Fibroblast of peridontal ligament (primary cell): ENCODE measurements around the gene PBRM1.
A peak's percentile ranks its signal among the peaks of the same experiment; 100 is the strongest.

Experiments used
- DNase-seq: peaks from one replicate; pipeline ENCODE4 v3.0.0-alpha.2; 2010; ENCODE audit errors: extremely low read depth

Gene PBRM1

DNA sequence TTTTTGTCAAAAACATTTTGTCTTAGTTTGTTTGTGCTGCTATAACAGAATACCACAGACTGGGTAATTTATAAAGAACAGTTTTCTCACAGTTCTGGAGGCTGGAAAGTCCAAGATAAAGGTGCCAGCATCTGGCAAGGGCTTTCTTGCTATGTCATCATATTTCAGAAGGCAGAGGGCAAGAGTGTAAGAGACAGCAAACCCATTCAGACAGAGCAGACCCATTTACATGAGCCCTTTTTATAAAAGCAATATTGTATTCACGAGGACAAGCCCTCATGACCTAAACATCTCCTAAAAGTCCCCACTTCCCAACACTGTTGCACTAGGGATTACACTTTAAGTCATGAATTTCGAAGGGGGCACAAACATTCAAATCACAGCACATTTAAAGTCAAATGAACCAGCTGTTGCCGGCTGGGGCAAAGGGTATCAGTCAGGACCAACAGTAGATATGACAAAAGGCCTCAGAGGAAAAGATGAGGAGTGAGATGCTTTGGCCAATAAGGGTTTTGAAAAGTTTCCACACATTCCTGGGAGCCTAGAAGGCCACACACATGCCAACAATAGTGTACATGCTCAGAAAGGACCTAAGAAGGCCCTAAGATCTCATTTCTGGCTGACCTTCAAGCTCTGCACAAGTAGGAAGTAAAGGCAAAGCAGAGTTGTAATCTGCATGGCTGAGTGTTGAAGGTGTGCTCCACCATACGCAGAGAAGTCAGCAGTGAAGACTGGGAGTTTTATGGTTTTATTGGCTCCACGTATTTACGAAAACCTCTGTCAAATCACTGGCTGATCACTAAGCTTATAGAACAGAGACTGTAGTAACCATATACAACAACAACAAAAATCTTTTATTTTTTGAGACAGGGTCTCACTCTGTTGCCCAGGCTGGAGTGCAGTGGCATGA, 111.4 kb downstream of the PBRM1 start:
- no peak for DNase-seq

DNA sequence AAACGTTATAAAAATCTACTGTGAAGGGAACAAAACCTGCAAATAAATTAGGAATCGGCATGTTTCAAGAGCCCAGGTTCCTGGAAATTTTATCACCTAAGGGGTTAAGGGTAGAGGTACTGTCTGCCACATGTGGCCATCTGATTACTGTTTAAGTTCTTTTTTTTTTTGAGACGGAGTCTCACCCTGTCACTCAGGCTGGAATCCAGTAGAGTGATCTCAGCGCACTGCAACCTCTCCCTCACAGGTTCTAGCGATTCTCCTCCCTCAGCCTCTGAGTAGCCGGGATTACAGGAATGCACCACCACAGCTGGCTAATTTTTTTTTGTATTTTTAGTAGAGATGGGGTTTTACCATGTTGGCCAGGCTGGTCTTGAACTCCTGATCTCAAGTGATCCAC, 113.5 kb downstream of the PBRM1 start:
- no peak for DNase-seq

DNA sequence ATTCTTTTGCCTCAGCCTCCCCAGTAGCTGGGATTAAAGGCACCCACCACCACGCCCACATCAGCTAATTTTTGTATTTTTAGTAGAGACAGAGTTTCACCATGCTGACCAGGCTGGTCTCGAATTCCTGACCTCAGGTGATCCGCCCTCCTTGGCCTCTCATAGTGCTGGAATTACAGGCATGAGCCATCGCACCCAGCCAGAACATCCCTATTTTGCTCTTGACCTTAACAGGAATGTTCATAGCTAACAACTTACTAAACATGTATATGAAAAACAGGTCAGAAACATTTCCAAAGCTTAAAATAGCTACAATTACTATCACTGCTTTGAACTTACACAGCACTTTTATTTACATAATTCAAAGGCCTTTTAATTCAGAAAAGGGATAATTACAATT, 115.6 kb downstream of the PBRM1 start:
- DNase-seq: no peak

DNA sequence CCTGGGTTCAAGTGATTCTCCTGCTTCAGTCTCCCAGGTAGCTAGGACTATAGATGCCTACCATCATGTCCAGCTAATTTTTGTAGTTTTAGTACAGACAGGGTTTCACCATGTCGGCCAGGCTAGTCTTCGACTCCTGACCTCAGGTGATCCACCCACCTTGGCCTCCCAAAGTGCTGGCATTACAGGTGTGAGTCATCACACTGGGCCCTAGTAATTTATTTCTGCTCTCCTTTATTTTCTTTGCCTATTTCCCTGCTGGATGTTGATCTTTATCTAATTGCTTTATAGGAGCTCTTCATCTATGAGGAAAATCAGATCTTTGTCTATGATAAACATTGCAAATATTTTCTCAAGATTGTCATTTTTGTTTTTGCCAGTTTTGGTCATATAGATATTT, 117.6 kb downstream of the PBRM1 start:
- DNase-seq: no peak

DNA sequence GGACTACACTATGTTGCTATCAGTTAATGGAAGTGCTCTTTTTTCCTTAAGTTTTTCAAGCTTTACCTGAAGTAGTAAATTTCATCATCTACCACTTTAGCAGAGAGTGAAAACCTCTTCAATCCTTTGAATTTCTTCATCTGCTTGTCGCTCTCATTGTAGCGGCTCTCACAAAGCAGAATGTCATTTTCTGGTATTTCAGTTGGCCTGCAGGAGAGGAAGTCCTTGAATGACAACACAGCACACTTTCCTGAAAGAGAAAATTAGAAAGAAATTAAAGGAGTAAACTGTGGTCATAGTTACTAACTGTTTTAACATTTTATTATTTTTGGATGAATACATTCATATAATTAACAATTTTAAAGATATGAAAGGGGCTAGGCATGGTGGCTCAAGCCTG, 121.7 kb downstream of the PBRM1 start:
- DNase-seq: no peak

DNA sequence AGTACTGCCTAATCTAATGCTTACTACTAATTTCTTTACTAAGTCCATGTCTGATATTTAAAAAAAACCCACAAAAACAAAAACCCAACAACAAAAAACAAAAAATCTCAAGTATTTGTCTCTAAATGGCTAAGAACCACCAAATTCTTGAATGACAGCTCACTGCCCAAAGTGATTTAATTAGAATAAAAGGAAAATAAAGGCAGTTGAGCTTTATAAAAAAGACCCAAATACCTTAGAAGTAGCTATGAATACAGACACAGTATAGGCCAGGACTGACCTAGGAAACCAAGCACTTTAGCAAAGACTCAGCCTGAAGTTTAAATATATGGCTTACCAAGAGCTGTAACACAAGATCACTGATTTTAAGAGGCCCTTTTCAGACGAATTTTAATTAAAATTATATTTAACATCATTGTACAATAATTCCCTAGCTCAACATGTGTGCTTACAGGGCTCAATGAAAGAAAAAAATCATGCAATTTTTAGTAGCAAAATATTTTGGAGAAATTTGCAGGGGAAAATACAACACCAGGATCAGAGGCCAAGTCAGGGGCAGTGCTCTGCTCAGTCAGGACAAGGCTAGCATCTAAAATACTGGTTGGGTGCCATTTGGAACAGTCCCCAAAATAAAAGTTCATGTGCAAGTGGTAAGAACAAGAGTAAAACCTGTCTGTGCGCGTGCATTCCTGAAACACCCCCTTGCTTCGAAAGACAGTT, 124.5 kb downstream of the PBRM1 start:
- no peak for DNase-seq

DNA sequence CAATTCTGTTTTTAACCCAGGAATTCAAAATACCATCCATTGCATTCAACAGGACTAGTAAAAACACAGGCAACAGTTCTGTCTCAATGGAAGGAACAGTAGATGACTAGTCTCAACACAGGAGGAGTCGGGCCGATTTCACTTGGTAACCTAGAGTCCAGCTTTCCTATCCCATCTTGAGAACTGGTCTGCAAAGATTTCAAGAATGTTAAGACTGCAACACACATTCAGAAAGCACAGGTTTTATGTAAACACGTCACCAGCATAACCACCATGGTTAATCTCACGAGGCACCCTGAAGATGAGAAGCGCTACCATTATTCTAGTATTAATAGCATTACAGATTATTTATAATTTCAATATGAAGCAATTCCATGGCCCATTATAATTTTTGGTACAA, 127.3 kb downstream of the PBRM1 start:
- no peak for DNase-seq

DNA sequence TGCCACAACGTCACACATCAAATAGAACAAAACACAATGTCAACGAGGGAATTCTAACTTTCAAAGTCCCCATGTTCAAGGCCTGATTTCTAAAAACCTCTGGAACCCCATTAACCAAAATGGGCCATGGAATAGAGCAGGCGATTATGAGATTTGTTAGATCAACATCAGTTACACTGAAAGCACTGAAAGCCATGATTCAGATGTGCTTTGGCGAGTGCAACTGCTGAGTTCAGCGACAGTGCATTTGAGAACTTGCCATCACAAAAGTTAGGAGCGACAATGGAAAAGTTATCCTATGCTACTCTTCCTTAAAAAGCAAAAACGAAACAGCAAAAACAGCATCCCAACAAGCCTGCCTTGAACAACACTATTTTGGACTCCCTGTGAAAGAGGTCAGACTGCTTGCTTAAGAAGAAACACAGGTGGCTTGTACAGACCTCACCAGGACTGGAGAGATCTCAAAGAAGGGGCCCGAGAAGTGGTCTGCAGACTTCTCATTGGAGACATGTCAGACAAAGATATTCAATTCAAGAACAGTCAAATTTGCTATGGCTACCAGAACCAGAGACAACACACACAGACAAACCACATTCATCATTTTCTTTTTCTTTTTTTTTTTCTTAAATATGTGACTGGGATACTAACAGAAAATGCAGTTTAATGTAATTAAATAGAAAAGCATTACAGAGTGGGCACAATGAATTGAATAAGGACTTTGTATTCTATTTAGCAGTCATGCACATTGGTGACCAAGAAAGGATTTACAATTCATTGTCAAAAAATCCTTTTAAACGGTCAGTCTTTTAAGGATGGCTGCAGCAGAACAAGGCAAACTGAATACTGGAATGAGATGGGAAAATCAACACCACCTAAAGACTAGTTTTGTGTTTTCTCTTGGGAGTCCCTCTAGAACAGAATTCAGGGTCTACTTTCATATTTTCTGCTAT, 128.4 kb downstream of the PBRM1 start:
- DNase-seq: no peak

DNA sequence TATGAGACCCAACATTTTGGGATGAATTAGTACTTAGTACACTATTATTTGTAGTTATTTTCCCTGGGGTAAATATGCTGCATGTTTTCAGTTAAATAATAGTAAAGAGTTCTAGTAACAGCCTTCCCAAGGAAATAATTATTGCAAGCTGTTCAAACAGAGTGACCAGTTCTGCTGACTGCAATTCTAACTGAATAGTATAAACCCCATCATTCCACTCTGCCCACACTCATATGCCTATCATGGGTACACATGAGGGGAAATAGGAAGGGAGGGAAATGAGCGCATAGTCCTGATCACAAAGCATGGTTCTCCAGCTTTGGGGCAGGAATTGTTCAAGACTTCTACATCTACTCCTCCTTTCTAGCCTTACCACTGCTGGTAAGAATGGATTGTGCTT, 130.7 kb downstream of the PBRM1 start:
- DNase-seq: peak; percentile 89

DNA sequence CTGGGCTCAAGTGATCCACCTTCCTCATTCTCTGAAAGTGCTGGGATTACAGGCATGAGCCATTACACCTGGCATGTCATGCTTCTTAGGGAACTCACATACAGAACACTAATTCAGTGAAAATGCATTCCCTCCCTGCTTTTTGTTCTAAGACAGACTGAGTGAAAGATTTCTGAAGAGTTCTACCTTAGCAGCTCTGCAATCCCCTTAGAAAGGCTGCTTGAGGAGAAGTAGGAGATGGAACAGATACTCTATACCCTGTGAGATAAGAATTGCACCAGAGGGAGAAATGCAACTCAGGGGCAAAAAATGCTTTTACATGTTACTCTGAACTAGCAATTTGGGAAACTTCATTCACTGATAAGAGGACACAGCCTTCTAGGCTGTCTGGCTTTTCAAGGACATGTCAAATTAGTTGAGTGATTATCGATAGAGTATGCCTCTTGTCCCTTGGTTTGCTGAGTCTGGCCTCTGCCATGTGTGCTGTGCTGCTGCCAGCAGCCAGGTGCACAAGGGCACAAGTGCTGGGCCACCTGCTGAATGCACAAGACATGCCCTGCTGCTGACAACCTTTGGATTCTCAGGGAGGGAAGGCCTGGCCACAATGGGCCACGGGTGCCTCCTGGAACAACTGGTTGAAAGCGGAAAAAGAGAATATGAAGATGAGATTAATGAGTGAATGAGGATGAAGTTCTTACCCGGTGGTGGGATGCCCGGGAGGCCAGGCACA, 131.5 kb downstream of the PBRM1 start:
- no peak for DNase-seq

DNA sequence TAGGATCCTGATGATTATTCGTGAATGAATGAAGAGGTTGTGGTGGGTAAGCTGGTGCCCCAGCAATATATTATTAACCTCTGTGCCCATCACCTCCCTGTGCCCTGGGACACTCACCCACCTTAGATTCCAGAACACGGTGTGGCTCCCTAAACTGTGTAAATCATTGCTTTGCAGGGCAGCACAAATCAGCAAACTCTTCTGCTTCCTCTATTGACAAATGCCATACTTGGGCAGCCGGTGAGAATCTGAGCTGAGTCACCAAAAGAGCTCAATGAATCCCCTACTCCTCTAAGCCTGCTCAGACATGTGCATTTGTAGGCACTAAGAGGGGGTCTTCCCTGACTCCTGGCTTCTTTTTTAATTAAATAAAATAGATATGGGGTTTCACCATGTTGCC, 133.6 kb downstream of the PBRM1 start:
- no peak for DNase-seq

DNA sequence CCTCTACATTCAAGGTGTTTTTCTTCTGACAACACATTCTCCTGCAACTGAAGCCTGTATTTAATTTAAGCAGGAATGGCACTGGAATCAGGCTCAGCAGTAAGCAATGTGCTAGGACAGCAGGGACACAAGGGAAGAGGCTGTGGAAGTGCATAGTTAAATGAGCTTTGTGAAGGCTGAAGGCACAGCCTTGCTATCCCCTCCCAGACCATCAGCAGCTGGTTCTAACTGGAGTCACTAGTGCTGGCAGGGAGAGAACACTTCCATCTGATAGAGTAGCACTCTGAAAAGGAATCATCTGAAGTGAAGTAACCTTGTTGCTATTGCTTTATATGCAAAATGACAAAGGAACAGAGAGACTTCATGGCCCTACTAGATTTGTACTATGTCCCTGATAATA, 134.6 kb downstream of the PBRM1 start:
- DNase-seq: no peak

DNA sequence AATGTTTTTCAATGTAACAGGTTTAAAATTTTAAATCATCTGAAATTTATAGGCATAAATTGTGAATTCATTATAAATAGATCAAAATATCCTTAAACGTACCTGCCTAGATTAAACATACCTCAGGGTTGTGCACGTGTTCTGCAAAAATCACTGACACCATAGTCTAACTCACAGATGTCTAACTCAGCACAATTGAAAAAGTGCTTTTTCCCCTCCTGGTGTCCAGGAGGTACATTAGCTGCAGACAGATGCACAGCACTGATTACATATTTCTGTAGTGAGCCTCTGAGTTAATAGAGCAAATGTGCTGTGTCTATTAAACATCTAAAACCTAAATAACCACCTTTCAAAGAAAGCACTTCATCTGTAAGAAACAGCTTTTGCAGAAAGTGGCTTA, 138.6 kb downstream of the PBRM1 start:
- no peak for DNase-seq

DNA sequence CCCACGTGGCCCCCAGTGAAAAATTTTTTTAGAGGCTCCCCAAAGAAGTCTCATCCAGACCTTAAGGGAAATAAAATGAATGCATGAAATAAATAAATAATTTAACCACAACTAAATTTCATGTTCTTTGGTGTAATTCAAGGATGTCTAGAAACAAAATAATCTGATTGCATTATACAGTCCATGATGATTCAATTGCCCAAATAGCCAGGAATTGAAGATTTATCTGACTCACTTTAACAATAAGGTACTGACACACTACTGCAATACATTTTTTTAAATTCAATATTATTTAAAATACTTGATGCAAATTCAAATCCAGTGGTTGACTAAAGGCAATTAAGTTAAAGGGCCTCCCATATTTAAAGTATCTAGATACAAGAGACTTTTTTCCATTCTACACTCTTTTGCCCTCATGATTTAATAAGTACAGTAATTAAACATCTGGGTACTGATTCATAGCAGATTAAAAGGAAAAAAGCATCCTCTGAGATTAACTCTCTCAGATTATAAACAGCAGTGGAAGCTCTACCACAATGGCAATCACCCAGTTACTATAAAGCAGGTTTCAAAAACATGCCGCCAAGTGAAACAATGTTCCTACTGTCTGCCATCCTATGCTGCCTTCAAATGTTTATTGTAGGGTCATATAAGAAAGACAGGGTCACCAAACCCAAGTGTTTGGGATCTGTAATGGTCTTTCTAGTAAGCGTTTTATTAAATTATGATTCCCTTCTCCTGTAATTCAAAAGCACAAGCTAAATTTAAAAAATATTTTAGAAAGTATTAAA, 139.4 kb downstream of the PBRM1 start:
- DNase-seq: peak; percentile 65

DNA sequence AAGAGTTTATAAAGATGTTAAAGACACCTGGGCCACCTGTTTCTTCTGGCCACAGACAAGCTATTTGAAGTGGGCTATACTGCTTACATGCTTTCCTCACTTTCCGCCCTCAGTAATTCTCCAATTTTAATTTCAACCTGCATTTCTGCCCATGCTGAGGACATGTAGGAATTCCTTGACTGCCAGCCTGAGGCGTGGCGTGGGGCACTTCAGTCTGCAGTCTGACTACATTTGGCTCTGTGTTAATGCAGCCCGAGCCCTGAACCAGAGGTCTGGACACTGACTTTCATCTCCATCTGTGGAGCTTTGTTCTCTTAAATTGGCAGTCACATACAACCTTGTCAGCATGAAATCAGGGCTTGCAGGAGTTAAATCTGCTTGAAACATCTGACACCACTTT, 140.8 kb downstream of the PBRM1 start:
- no peak for DNase-seq

DNA sequence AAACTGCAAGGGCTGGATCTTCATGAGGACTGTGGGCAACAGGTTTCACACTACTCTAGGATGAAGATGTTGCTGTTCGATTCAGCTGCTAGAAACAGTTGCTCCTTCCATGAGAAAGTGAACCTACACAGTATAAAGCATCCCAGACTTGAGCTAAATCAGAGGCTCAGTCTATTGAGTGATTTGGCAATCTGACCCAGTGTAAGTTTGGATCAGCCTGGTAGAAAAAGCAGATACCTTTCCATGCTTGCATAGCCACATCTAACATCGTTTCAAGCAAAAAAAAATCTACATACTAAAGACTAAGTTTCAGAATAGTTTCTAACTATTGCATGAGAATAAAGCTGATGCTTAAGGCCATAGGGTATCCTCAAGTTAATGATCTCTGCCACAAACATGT, 144.7 kb downstream of the PBRM1 start:
- no peak for DNase-seq

DNA sequence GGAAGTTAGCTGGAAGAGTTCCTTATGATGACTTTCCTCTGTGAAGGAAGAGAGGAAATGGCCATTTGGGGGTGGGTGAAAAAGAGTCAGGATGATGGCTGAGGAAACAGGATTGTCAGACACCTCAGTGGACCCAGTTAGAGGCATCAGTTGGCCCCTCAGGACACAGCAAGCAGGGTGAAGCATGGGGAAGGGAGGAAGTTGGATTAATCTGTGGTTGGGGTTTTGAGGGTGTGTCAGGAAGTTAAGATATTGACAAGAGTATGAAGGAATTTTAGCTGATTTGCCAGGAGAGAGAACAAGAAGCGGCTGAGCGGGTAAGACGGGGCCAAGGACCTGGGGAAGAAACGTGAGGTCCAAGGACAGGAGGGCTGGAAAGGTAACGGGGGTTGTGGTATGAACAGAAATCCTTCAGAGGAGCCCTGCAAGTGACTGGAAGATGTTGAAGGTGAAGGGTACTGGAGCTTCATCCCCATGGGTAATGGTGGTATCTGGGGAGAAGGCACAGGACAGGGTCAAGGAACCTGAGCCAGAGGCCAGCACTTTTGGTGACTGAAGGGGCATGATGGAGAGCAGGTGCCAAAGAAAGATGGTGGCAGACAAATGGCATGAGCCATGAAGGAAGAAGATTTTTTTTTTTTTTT, 146.6 kb downstream of the PBRM1 start:
- DNase-seq: no peak

DNA sequence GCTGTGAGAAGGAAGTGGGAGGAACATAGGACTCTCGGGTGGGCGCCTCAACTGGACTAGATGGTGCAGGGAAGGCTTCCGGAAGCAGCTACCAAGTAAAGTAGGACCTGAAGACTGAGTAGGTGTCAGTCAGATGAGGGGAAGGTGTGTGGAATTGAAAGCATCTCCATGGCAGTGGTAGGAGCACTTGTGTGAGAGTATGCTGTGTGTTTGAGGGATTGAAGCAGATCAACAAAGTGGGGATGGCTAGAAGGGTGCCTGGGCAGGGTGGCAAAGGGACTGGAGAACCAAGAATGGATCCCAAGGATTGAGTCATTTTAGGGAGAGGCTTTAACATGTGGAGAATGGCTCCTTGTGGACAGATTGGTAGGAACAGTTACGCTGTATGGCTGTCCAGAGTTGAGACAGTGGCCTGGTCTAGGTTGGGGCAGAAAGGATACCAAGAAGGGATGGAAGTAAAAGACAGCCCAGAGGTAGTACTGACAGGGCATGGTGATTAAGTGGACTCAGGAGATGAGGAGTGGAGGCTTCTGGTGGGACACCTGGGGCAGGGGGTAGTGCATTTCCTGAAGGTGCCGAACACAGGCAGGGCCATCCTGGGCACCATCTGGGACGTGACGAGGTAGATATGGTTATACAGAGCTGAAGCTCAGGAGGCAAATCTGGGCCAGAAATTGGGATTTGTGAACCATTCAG, 147.8 kb downstream of the PBRM1 start:
- no peak for DNase-seq

DNA sequence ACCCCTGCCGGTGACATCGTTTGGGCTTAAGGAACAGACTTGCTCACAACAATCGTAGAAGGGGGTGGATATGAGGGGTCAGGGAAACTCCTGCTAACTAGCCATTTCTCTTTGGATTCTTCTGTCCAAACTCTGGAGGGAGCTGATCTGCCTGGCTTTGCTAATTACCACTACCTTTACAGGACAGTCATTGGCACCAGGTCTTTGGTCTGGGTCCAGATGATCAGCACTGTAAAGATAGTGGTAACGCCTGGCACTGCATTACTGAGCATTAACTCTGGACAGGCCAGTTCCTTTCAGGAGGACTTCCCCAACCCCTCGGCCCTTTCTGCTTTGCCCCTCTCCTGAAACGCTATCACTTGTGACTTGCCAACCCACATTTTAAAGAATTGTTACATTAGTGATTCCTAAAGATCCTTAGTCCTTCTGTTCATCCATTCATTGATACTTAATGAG, 148.5 kb downstream of the PBRM1 start:
- no peak for DNase-seq
